Mucosa of rectum (tissue), 2 donors: ENCODE results near the gene RAVER1.

Experiments used
- H3K27ac ChIP-seq, 2 donors: one replicate each; pipeline ENCODE4 v1.7.0; 2013; ENCODE audit warnings: inconsistent platforms in 2 of 2, low read depth in 2 of 2, low read length in 2 of 2
- H3K27me3 ChIP-seq, 2 donors: one replicate each; pipeline ENCODE4 v1.7.0; 2013; ENCODE audit warnings: low read length in 2 of 2; ENCODE audit not compliant: control insufficient read depth in 2 of 2, insufficient read depth in 2 of 2
- H3K36me3 ChIP-seq, 2 donors: one replicate each; pipeline ENCODE4 v1.7.0; 2013; ENCODE audit warnings: low read length in 2 of 2; ENCODE audit not compliant: control insufficient read depth in 2 of 2, insufficient read depth in 2 of 2
- H3K4me1 ChIP-seq, 2 donors: one replicate each; pipeline ENCODE4 v1.7.0; 2013; ENCODE audit warnings: low read length in 2 of 2, mild to moderate bottlenecking in 1 of 2; ENCODE audit not compliant: control insufficient read depth in 2 of 2, insufficient read depth in 2 of 2
- H3K4me3 ChIP-seq, 2 donors: one replicate each; pipeline ENCODE4 v1.7.0; 2013; ENCODE audit warnings: low read length in 2 of 2
- H3K9ac ChIP-seq, 2 donors: one replicate each; pipeline ENCODE4 v1.7.0; 2013; ENCODE audit warnings: low read length in 2 of 2, low read depth in 1 of 2, mild to moderate bottlenecking in 1 of 2
- H3K9me3 ChIP-seq, 2 donors: one replicate each; pipeline ENCODE4 v1.7.0; 2013; ENCODE audit warnings: low read length in 2 of 2; ENCODE audit not compliant: control insufficient read depth in 2 of 2
- donor health status: healthy.
- donor health status: Normal muscosa, but diverticular disease.

Gene RAVER1

DNA sequence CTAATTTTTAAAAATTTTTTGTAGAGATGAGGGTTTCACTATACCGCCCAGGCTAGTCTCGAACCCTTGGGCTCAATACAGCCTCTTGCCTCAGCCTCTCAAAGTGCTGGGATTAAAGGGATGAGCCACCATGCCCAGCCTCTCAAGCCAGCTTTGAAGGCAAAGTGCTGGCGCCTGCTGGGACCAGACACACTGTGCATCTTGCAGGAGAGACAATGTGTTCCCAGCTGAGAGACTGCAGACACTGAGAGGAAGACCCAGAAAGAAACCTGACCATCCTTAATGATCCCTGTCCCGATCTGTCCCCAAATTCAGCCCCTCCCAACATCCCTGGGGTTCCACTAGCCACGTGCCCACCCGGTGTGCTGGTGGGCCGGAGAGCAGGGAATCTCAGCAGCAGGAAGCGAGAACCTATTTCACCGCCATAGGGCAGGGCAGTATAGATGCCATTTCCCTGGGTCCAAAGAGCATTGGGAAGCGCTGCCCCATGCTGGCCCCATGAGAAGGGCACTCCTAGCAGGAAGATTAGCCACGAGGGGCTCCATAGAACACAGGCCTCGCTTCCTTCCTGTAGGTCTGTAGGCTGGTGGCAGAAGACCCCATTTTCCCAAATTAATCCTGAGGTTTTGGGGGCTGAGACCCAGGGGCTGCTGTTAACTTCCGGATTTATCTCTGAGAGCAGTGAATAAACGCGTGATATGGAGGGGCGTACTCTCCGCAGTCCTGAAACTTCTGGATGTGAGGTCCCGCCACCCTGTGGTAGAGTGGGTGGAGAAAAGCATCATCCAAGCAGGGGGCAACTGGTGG is 968 bp downstream of the RAVER1 start:
- peaks cover 27 to 30% of the 10 kb centered on the region in 2 donors for H3K36me3 ChIP-seq
- H3K27me3 ChIP-seq = no peaks in the 10 kb centered on the region

DNA sequence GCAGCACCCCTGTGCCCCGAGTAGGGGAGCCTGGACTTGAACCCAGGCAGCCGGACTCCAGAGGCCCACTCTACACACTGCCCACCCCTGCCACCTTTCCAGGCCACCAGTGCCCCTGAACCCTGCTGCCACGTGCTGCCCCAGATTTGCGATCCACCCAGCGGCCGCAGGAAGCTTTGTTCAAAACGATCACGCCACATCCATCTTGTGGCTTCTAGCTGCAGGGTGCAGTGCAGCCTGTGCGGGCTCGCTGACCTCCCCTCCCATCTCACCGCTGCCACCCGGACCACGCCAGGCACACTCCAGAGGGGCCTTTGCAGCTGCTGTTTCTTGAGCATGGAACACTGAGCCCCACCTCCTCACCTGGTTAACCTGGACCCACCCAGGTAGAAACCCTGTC is 3.8 kb downstream of the RAVER1 start:
- Histone ChIP-seq H3K36me3 (peaks cover 34 to 47% of the 10 kb centered on the region in 2 donors), H3K9ac (no peak overlapping the region), H3K27ac (no peak overlapping the region), H3K9me3 (no peaks in the 10 kb centered on the region), H3K27me3 (no peaks in the 10 kb centered on the region), H3K4me3 (no peak overlapping the region), H3K4me1 (peaks cover 23 to 25% of the 10 kb centered on the region in 2 donors)

More for the DNA sequence above, 968 bp downstream of the RAVER1 start:
- Histone ChIP-seq H3K9me3 (no peaks in the 10 kb centered on the region), H3K27ac (peak overlapping the region; percentile 85 to 89), H3K4me1 (peaks cover 23 to 25% of the 10 kb centered on the region in 2 donors), H3K9ac (peak overlapping the region; percentile 72 to 81), H3K4me3 (peak overlapping the region; percentile 87 to 95)

DNA sequence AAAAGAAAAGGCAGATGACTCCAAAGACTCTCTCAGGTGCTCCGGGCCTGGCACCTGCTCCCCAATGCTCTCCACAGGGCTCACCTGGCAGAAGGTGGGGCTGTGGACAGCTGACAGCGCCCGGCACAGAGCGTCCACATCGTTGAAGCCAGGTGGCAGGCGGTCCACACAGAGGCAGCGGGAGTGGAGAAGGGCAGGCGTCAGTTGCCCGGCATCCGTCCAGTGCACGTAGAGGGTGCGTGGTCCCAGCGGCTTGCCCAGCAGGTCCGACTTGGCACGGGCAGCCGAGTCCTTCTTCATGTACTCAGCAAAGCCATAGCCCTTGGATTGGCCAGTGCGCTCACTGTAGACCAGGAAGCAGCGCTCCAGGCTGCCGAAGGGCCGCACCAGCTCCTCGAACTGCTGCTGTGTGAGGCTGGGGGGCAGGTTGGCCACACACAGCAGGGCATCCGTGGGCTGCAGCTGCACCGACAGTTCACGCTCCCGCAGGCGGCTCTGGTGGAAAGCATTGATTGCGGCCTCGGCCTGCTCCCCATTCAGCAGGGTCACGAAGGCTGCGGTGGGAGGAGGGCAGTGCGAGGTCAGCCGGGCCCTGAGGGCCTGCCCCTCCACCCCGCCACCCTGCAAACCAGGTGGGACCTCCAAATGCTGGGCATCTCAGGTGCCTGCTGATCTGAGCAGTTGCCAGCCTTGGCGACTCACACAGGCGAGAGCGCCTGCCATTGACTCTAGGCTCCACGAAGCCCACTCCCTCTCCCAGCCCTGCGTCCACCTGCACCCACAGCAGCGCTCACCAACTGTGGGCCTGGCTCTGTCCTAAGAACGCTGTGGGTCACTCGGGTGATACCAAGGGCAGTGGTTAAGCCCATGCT is 4.5 kb downstream of the RAVER1 start:
- Histone ChIP-seq H3K4me3 (no peak overlapping the region), H3K4me1 (peaks cover 17 to 18% of the 10 kb centered on the region in 2 donors), H3K27ac (no peak overlapping the region), H3K27me3 (no peaks in the 10 kb centered on the region), H3K9me3 (no peaks in the 10 kb centered on the region), H3K36me3 (peaks cover 34 to 48% of the 10 kb centered on the region in 2 donors), H3K9ac (no peak overlapping the region)

- H3K27ac ChIP-seq = no peak overlapping the region
- peaks cover 34 to 55% of the 10 kb centered on the region in 2 donors for H3K36me3 ChIP-seq
- no peaks in the 10 kb centered on the region for H3K27me3 ChIP-seq
- no peaks in the 10 kb centered on the region for H3K9me3 ChIP-seq
- H3K4me1 ChIP-seq = peaks cover 17 to 18% of the 10 kb centered on the region in 2 donors
- H3K9ac ChIP-seq = no peak overlapping the region
- H3K4me3 ChIP-seq = no peak overlapping the region
Observed at GRCh38 chr19:10327793-10328192, 5.5 kb downstream of the RAVER1 start.

- Histone ChIP-seq H3K4me3 (no peak overlapping the region), H3K27ac (no peak overlapping the region), H3K27me3 (no peaks in the 10 kb centered on the region), H3K4me1 (peaks cover 24% of the 10 kb centered on the region in 2 donors), H3K9me3 (no peaks in the 10 kb centered on the region), H3K36me3 (peaks cover 46 to 69% of the 10 kb centered on the region in 2 donors), H3K9ac (no peak overlapping the region)
Observed at GRCh38 chr19:10325732-10326131, 7.6 kb downstream of the RAVER1 start.

DNA sequence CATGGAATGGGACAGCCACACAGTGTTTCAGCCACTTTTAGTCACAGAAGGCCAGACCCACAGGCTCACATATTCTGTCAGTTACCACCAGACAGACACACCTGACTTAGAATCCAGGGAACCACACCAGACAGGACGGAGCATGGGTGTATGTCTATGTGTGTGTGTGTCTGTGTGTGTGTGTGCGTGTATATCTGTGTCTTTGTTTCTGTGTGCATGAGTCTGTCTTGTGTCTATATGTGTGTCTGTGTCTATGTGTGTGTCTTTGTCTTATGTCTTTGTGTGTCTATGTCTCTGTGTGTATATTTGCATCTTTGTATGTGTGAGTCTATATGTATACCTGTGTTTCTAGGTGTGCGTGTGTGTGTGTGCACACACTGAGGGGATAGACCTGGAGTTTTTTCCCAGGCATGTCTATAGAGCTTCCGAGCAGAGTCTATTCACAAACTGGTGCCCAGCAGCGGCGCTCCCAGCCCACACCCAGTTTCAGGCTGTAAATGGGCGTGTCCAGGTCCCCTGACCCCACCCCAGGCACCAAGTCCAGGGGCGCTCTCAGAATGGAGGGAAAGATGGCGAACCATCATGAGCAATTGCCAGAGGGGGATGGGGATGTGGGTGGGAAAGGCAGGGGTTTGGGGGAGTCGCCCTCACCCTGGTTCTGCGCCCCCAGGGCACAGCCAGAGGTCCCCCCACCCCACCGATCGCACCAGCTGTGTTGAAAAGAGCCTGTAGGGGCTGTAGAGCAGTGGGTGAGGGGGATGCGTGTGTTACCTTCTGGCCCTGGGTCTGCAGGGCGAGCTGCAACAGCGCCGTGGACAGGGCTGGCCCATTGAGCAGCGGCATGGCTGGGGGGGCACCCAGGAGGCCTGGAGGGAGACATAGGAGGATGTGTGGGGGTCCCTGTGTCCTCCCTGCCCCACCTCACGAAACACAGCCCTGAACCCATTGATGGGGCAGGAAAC is 11.2 kb downstream of the RAVER1 start:
- Histone ChIP-seq H3K27me3 (no peaks in the 10 kb centered on the region), H3K4me3 (peak overlapping the region; percentile 23 to 26), H3K36me3 (peaks cover 34 to 58% of the 10 kb centered on the region in 2 donors), H3K4me1 (peaks cover 24 to 25% of the 10 kb centered on the region in 2 donors), H3K27ac (peak overlapping the region; percentile 85 to 95), H3K9ac (peak overlapping the region; percentile 4 to 75), H3K9me3 (no peaks in the 10 kb centered on the region)

DNA sequence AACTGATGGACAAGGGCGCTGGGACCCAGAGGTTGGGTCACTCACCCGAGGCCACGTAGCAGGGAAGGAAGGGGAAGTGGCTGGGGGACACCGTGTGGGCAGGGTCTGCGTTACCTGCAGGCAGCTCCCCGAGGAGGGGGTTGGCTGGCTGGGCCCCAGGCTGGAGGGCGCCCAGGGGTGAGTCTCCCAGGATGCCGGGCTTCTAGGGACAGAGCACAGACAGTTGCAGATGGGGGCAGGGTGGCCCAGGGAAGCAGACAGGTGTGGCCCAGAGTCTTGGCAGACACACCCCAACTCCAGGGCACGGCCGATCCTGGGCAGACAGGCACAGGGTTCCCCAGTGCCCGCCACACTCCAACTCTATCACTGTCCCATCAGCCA is 11.9 kb downstream of the RAVER1 start:
- Histone ChIP-seq H3K4me1 (peaks cover 24 to 25% of the 10 kb centered on the region in 2 donors), H3K36me3 (peaks cover 32 to 54% of the 10 kb centered on the region in 2 donors), H3K27me3 (no peaks in the 10 kb centered on the region), H3K9me3 (no peaks in the 10 kb centered on the region), H3K9ac (peak overlapping the region; percentile 4 to 75), H3K27ac (peak overlapping the region; percentile 85 to 95), H3K4me3 (peak overlapping the region; percentile 12 to 26)

DNA sequence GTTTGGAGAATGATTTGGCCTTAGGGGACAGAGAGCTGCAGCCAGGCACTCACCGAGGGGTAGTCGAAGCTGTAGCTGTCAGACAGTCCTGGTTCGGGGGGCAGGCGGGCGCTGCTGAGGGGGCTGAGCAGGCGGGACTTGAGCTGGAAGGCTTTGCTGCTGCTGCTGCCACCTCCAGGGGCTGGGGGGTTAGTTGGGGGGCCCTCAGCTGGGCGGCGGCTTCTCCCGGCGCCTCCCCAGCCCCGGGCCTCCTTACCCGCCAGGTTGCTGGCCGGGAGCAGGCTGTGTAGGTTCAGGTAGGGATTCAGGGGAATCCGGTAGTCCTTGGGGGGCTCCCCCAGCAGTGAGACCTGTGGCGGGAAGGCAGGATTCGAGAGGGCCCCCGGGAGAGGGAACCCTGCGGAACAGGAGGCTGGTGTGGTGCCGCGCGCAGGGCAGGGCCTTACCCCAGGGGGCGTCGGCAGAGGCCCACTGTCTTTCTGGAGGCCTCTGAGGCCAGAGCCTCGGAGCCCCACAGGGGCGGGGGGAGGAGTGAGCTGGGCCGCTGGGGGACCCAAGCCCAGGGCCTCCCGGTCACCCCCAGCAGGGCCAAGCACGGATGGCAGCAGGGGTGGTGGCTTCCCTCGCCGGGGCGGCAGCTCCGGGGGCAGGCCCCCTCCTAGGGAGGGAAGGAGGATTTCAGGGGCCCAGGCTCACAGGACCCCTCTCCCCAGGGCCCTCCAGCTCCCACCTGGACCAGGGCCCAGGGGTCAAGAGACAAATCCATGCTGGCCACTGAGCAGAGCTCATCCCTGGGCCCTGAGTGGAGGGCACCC is 12.5 kb downstream of the RAVER1 start:
- Histone ChIP-seq H3K27ac (peak overlapping the region; percentile 85 to 95), H3K4me1 (peaks cover 25 to 29% of the 10 kb centered on the region in 2 donors), H3K9ac (peak overlapping the region in 1 of 2 donors; percentile 75), H3K36me3 (peaks cover 31 to 48% of the 10 kb centered on the region in 2 donors), H3K4me3 (peak overlapping the region in 1 of 2 donors; percentile 12), H3K27me3 (no peaks in the 10 kb centered on the region), H3K9me3 (no peaks in the 10 kb centered on the region)
